Transverse colon (tissue), 4 donors: ENCODE measurements around the gene RNF125. TPM values are rescaled to one million over a fixed set of nuclear protein-coding genes. Genes with fewer than 3 reads are reported as not detected.

Experiments used
- DNase-seq: peaks from one replicate; pipeline ENCODE4 v3.0.0-alpha.2; 2019
- H3K27ac ChIP-seq, 4 donors: fragments of 200-600 bp; sonication (generic); 2 replicates each; pipeline ENCODE4 v1.5.1; 2016 to 2018; ENCODE audit warnings: inconsistent platforms in 4 of 4
- H3K27me3 ChIP-seq: fragments of 200-600 bp; sonication (generic); 2 replicates; pipeline ENCODE4 v1.5.1; 2017; ENCODE audit warnings: inconsistent platforms
- H3K36me3 ChIP-seq, 4 donors: fragments of 200-600 bp; sonication (generic); 2 replicates each; pipeline ENCODE4 v1.5.1; 2017 to 2019; ENCODE audit warnings: inconsistent platforms in 4 of 4
- H3K4me1 ChIP-seq, 4 donors: fragments of 200-600 bp; sonication (generic); 2 replicates each; pipeline ENCODE4 v1.5.1; 2017 to 2020; ENCODE audit warnings: inconsistent platforms in 4 of 4
- H3K4me3 ChIP-seq, 4 donors: fragments of 200-600 bp; sonication (generic); 1 replicate in 1 of 4; 2 replicates in 3 of 4; pipeline versions ENCODE4 v1.5.1 to v1.6.1; 2017 to 2019; ENCODE audit warnings: inconsistent platforms in 4 of 4
- H3K9me3 ChIP-seq, 2 donors: fragments of 200-600 bp; sonication (generic); 2 replicates each; pipeline ENCODE4 v1.5.1; 2017 to 2019; ENCODE audit warnings: inconsistent platforms in 2 of 2
- CTCF ChIP-seq, 5 experiments: fragments of 200-600 bp in 3 of 5; fragments of 450-650 bp in 2 of 5; sonication (generic) in 3 of 5; IDR thresholded peaks; 1 replicate in 2 of 5; 2 replicates in 3 of 5; pipeline ENCODE4 v1.5.1; 2016 to 2017; ENCODE audit warnings: antibody characterized with exemption in 5 of 5, inconsistent platforms in 3 of 5, mild to moderate bottlenecking in 2 of 5, moderate library complexity in 1 of 5
- EP300 ChIP-seq: sonication (generic); formaldehyde crosslinking; IDR thresholded peaks from one replicate; pipeline ENCODE4 v1.6.1; 2017; ENCODE audit warnings: antibody characterized with exemption, low read depth
- POLR2A ChIP-seq: fragments of 450-650 bp; IDR thresholded peaks from one replicate; pipeline ENCODE4 v1.6.1; 2016; ENCODE audit warnings: antibody characterized with exemption, mild to moderate bottlenecking, moderate library complexity
- POLR2AphosphoS5 ChIP-seq, 3 donors: sonication (generic); formaldehyde crosslinking; IDR thresholded peaks; one replicate each; pipeline ENCODE4 v1.6.1; 2016; ENCODE audit warnings: antibody characterized with exemption in 3 of 3
- WGBS, 2 donors: methylation state at CpG; one replicate each; pipeline ENCODE4 v1.1.5; 2018; ENCODE audit warnings: low coverage in 1 of 2; 5-methylcytosine and 5-hydroxymethylcytosine counted together
- in situ Hi-C, 4 donors: fragments of 200-750 bp; cut with MboI; loops; one replicate each; pipeline versions ENCODE4 v1.15.0 to v1.15.1; 2017; ENCODE audit warnings: low sequenced_read_pairs in 3 of 4, low pct_ligation_motif_present in 1 of 4, low pct_unique_long_range_greater_than_20kb in 1 of 4
- intact Hi-C: fragments of 100-400 bp; cut with DNase I; formaldehyde crosslinking; loops from one replicate; pipeline ENCODE4 v1.15.1; 2023; ENCODE audit warnings: low total_unique reads
- total RNA-seq, 4 donors: library from RNA; depleted of rRNA; stranded (reverse); fragments of >200 nt; gene quantifications; one replicate each; pipeline ENCODE4 v1.1.0, GENCODE V29; 2016

The RNF125 gene
- 10 to 100 TPM in 2 of 4 donors, 1 to 10 TPM in 2; 7.9 to 12.1 (median 10.3) TPM for total RNA-seq

GRCh38 chr18:32018331-32019250 lies at the start of gene RNF125:
RNF125 (plus strand) TSS chr18:32018825; CDS start chr18:32018864, 39 bp downstream.
- Histone ChIP-seq H3K9me3 (no peaks in the 10 kb centered on the region), H3K4me1 (peaks cover 0 to 41% (median 15%) of the 10 kb centered on the region in 4 donors), H3K4me3 (peak within 1 kb of the TSS; percentile 46 to 57 (median 52)), H3K27me3 (no peaks in the 10 kb centered on the region), H3K36me3 (no peaks in the 10 kb centered on the region), H3K27ac (peak within 1 kb of the TSS; percentile 82 to 92 (median 88))
- WGBS, 2 donors: 1% methylated on average over 42 of the region's 66 CpGs; no CpG with 5 or more reads in 1 of the 2 donors
- TF ChIP-seq EP300: no peak
- TF ChIP-seq CTCF (IDR thresholded peaks at IDR 0.05): peak in 1 of 5 experiments; percentile 34
- TF ChIP-seq POLR2AphosphoS5 (IDR thresholded peaks at IDR 0.05): peak; percentile 44 to 85 (median 79)
- TF ChIP-seq POLR2A: peak; percentile 85
- in situ Hi-C loops (loop anchor here in 1 of 4 donors (10.0 kb wide), 1 partner anchor 66 kb away; no protein-coding TSS in a partner anchor), intact Hi-C loops (no loop called here)
- DNase-seq: peak; percentile 85

- TF ChIP-seq EP300: no peak
- no peak for TF ChIP-seq POLR2A
- TF ChIP-seq CTCF (IDR thresholded peaks at IDR 0.05): no peak
- no peak for TF ChIP-seq POLR2AphosphoS5 (IDR thresholded peaks at IDR 0.05)
- no peak overlapping the region for H3K27ac ChIP-seq
Measured at GRCh38 chr18:31970617-31971016, 48.0 kb upstream of the RNF125 start.

GRCh38 chr18:31973929-31974546 lies 44.6 kb upstream of the RNF125 start:
- WGBS, 2 donors: 95 to 100% methylated on average over 3 to 4 of the region's 4 CpGs
- Histone ChIP-seq H3K9me3 (peaks cover 7 to 31% of the 10 kb centered on the region in 2 donors), H3K36me3 (no peaks in the 10 kb centered on the region), H3K27ac (no peak overlapping the region), H3K4me1 (no peaks in the 10 kb centered on the region), H3K27me3 (no peaks in the 10 kb centered on the region), H3K4me3 (no peak overlapping the region)
- TF ChIP-seq CTCF (IDR thresholded peaks at IDR 0.05) (no peak), POLR2AphosphoS5 (IDR thresholded peaks at IDR 0.05) (no peak), POLR2A (no peak)
- intact Hi-C loops (loop anchor here (10.0 kb wide), 2 partner anchors 239 to 399 kb away; no protein-coding TSS in a partner anchor), in situ Hi-C loops (loop anchor here in 3 of 4 donors (10.0 to 25.0 kb wide), 3 partner anchors 237 to 412 kb away; no protein-coding TSS in a partner anchor)
- DNase-seq: no peak

More at GRCh38 chr18:31970617-31971016, 48.0 kb upstream of the RNF125 start:
- DNase-seq: no peak
- H3K9me3 ChIP-seq: peaks cover 7 to 21% of the 10 kb centered on the region in 2 donors
- no peaks in the 10 kb centered on the region for H3K36me3 ChIP-seq
- intact Hi-C loops: loop anchor here (10.0 kb wide), 2 partner anchors 236 to 396 kb away; no protein-coding TSS in a partner anchor
- H3K27me3 ChIP-seq: no peaks in the 10 kb centered on the region
- no peaks in the 10 kb centered on the region for H3K4me1 ChIP-seq
- in situ Hi-C loops: loop anchor here in 3 of 4 donors (10.0 to 25.0 kb wide), 3 partner anchors 233 to 408 kb away; no protein-coding TSS in a partner anchor
- 53 to 67% methylated on average over 3 of the region's 3 CpGs for WGBS, 2 donors
- H3K4me3 ChIP-seq: no peak overlapping the region

GRCh38 chr18:31976242-31976641 lies 42.4 kb upstream of the RNF125 start:
- in situ Hi-C loops (loop anchor here in 1 of 4 donors (10.0 kb wide), 1 partner anchor 241 kb away; no protein-coding TSS in a partner anchor), intact Hi-C loops (loop anchor here (10.0 kb wide), 2 partner anchors 241 to 401 kb away; no protein-coding TSS in a partner anchor)
- DNase-seq: no peak
- Histone ChIP-seq H3K27me3 (no peaks in the 10 kb centered on the region), H3K36me3 (no peaks in the 10 kb centered on the region), H3K4me1 (no peaks in the 10 kb centered on the region), H3K9me3 (peaks cover 7 to 31% of the 10 kb centered on the region in 2 donors), H3K27ac (no peak overlapping the region), H3K4me3 (no peak overlapping the region)
- TF ChIP-seq EP300 (no peak), POLR2AphosphoS5 (IDR thresholded peaks at IDR 0.05) (no peak), POLR2A (no peak), CTCF (IDR thresholded peaks at IDR 0.05) (no peak)
- WGBS, 2 donors: 40 to 72% methylated on average over 2 to 3 of the region's 3 CpGs
